ENCODE measurements around the gene TBC1D2B. TPM values are rescaled to one million over a fixed set of nuclear protein-coding genes. Genes with fewer than 3 reads are reported as not detected.
"Not testable (repeated sequence)": the region's sequence is repeated elsewhere in the genome, so short reads cannot be mapped to it uniquely, and the experiment has no call there.

The TBC1D2B gene
- total RNA-seq, 3 donors from 2014 or later: 54.8 to 65.6 (median 57.0) TPM

DNA sequence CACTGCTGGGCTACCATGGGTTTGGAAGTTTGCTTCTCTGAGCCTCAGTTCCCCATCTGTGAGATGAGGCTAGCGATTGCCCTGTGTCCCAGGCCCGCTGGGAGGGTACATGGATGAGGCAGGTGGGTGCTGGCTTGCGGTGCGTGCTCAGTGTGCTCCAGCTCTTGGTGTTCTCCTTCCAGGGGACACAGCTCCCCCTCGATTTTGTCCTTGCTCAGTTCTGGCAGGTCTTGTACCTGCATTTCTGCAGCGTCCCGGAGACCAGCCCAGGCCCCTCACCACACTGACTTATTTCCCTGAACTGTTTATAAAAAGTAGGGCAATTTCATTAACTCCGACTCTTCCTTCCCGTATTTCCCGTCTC lies 95.4 kb downstream of the TBC1D2B start:
- Histone ChIP-seq H3K4me1 (ENCODE audit: low read depth) (no peaks in the 10 kb centered on the region), H3K36me3 (ENCODE audit: low read depth) (no peaks in the 10 kb centered on the region), H3K9me3 (no peaks in the 10 kb centered on the region), H3K4me3 (no peak overlapping the region)
- DNase-seq (peak in 1 of 3 donors; percentile 6), ATAC-seq (no peak)
- intact Hi-C loops (cut with DNase I, micrococcal nuclease): no loop called here
- TF ChIP-seq, protein P1, sequence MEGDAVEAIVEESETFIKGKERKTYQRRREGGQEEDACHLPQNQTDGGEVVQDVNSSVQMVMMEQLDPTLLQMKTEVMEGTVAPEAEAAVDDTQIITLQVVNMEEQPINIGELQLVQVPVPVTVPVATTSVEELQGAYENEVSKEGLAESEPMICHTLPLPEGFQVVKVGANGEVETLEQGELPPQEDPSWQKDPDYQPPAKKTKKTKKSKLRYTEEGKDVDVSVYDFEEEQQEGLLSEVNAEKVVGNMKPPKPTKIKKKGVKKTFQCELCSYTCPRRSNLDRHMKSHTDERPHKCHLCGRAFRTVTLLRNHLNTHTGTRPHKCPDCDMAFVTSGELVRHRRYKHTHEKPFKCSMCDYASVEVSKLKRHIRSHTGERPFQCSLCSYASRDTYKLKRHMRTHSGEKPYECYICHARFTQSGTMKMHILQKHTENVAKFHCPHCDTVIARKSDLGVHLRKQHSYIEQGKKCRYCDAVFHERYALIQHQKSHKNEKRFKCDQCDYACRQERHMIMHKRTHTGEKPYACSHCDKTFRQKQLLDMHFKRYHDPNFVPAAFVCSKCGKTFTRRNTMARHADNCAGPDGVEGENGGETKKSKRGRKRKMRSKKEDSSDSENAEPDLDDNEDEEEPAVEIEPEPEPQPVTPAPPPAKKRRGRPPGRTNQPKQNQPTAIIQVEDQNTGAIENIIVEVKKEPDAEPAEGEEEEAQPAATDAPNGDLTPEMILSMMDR (IDR thresholded peaks at IDR 0.05): no peak

DNA sequence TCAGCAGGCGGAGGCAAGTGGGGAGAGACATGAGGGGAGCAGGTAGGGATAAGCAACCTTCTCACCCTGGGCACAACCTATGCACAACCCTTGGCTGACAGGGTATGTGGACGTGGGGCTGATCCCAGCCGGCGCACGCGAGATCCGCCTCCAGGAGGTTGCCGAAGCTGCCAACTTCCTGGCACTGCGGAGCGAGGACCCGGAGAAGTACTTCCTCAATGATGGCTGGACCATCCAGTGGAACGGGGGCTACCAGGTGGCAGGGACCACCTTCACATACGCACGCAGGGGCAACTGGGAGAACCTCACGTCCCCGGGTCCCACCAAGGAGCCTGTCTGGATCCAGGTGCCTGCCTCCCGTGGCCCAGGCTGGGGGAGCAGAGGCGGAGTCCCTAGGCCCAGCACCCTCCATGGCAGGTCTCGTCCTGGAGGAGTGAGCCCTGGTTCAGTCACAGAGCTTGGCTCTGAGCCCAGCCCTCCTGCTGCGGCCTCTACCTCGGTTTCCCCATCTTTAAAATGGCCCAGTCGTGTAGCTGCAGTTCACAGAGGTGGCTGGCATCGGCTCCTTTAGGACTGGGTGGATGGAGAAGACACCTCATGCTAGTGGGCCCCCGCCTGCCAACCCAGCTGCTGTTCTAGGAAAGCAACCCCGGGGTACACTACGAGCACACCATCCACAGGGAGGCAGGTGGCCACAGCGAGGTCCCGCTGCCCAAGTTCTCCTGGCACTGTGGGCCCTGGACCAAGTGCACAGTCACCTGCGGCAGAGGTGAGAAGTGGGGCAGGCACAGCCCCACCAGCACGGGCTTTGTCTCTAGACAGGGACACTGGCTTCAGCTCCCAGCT lies 96.0 kb downstream of the TBC1D2B start:
- intact Hi-C loops (cut with DNase I, micrococcal nuclease): no loop called here
- DNase-seq (peak in 1 of 3 donors; percentile 17), ATAC-seq (no peak)
- no peak overlapping the region for H3K4me3 ChIP-seq
- TF ChIP-seq, protein P1 (IDR thresholded peaks at IDR 0.05): no peak
- no peaks in the 10 kb centered on the region for H3K4me1 ChIP-seq (ENCODE audit: low read depth)
- H3K9me3 ChIP-seq: no peaks in the 10 kb centered on the region
- H3K36me3 ChIP-seq (ENCODE audit: low read depth): no peaks in the 10 kb centered on the region

DNA sequence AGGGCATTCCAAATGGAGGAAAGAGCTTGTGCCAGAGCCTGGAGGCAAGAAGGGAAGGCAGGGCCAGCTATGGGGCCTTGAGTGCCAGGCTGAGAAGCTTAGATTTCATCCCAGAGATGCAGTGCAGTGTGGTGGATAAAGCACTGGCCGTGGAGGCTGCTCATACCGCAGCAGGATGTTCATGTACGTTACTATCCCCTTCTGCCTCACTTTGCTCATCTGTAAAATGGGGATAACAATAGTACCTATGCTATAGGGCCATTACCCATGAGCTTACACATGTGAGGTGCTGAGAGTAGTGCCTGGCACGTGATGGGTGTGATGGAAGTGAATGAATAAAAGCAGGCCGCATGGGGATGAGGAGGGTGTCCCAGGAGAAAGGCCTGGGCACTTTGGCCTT lies 96.8 kb downstream of the TBC1D2B start:
- H3K4me1 ChIP-seq (ENCODE audit: low read depth); H3K9me3 ChIP-seq; H3K36me3 ChIP-seq (ENCODE audit: low read depth); ATAC-seq; DNase-seq; intact Hi-C loops (cut with DNase I, micrococcal nuclease); H3K4me3 ChIP-seq: not testable (repeated sequence)

DNA sequence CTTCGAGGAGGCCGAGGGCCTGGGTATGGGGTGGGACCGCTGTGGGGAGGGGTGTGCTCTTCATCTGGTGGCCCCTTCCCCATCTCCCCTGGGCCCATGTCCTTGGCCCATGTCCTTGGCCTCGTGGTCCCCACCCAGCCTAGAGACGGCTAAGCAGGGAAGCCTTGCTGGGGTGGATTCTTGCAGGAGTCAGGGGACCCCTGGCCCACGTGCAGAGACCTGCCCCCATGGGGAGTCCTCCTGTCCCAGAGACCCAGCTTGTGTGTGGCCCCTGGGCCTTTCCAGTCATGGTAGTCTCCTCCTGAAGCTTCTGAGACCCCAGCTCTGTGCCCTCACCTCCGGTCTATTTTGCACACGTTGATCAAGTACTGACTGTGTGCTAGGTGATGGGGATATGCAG lies 97.4 kb downstream of the TBC1D2B start:
- no peaks in the 10 kb centered on the region for H3K4me1 ChIP-seq (ENCODE audit: low read depth)
- no peaks in the 10 kb centered on the region for H3K9me3 ChIP-seq
- DNase-seq (peak in 1 of 3 donors; percentile 19), ATAC-seq (no peak)
- intact Hi-C loops (cut with DNase I, micrococcal nuclease): no loop called here
- no peak overlapping the region for H3K4me3 ChIP-seq
- TF ChIP-seq, protein P1 (IDR thresholded peaks at IDR 0.05): no peak
- H3K36me3 ChIP-seq (ENCODE audit: low read depth): no peaks in the 10 kb centered on the region

DNA sequence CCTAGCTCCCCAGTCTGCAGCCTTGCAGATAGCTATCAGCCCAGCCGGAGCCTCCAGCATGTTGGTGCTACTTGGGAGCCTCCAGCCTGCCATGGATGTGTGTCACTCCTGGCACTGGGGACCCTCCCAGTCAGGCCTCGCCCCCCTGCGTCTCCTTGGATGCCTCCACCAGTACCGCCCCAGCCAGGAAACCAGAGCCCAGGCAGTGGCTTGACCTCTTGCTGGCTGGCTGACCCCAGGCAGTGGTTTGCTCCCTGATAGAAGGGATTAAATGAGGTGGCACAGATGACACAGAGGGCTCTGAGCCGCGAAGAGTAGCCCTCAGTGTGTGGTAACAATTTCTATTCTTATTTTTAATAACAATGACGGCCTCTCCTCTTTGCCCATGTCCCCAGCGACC lies 98.4 kb downstream of the TBC1D2B start:
- peak in 1 of 3 donors; percentile 10 for DNase-seq
- intact Hi-C loops (cut with DNase I, micrococcal nuclease): not testable (repeated sequence)

DNA sequence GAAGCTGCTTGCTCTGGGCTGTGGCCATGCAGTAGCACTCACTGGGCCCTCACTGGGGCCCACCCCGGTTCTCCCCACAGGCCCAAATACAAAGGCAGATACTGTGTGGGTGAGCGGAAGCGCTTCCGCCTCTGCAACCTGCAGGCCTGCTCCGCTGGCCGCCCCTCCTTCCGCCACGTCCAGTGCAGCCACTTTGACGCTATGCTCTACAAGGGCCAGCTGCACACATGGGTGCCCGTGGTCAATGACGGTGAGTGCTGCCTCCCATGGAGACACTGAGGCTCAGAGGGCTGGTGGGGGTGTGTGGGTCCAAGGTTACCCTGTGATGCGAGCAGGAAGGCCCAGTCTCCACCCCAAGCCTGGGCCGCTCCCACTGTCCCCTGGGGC lies 98.8 kb downstream of the TBC1D2B start:
- H3K9me3 ChIP-seq; DNase-seq; H3K4me3 ChIP-seq; intact Hi-C loops (cut with DNase I, micrococcal nuclease); H3K36me3 ChIP-seq (ENCODE audit: low read depth); H3K4me1 ChIP-seq (ENCODE audit: low read depth); ATAC-seq: not testable (repeated sequence)

More for the DNA sequence above, 98.4 kb downstream of the TBC1D2B start:
- not testable (repeated sequence) for ATAC-seq; H3K36me3 ChIP-seq (ENCODE audit: low read depth); H3K4me3 ChIP-seq; H3K9me3 ChIP-seq; H3K4me1 ChIP-seq (ENCODE audit: low read depth)

DNA sequence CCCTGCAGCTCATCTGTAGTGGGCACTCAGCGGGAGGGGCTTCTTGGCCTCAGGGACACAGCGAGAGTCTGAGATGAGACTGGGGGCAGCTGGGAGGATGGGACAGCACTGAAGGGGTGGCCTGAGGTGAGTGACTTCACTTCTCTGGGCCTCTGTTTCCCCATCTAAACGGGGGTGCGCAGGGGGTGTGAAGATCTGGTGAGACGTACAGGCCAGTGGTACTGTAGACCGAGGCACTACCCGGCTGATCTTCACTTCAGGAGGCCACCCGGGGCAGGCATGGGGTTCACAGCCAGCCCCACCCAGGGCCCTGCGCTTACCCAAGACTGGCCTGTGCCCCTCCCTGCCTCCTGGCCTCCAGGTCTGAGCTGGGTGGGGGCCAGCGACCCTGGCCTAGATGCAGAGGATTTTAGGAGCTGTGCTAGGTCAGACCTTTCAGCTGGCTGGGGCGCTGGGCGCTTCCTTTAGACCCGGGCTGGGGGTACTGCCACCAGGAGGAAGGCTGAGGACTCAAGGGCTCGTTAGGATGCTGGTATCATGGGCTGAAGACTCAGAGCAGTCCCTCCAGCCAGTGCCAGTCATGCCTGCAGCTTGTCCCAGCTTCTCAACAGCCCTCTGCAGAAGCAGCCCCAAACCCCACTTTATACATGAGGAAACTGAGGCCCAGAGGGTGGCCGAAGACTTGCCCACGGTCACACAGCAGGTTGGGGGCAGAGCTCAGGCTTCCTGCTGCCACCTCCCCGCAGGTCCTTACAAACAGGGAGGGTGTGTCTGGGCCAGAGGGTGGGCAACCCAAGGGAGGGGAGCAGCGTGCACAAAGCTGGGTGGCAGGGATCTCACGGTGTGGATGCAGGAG lies 99.4 kb downstream of the TBC1D2B start:
- ATAC-seq; H3K4me3 ChIP-seq; H3K4me1 ChIP-seq (ENCODE audit: low read depth); DNase-seq; H3K36me3 ChIP-seq (ENCODE audit: low read depth); H3K9me3 ChIP-seq; intact Hi-C loops (cut with DNase I, micrococcal nuclease): not testable (repeated sequence)

DNA sequence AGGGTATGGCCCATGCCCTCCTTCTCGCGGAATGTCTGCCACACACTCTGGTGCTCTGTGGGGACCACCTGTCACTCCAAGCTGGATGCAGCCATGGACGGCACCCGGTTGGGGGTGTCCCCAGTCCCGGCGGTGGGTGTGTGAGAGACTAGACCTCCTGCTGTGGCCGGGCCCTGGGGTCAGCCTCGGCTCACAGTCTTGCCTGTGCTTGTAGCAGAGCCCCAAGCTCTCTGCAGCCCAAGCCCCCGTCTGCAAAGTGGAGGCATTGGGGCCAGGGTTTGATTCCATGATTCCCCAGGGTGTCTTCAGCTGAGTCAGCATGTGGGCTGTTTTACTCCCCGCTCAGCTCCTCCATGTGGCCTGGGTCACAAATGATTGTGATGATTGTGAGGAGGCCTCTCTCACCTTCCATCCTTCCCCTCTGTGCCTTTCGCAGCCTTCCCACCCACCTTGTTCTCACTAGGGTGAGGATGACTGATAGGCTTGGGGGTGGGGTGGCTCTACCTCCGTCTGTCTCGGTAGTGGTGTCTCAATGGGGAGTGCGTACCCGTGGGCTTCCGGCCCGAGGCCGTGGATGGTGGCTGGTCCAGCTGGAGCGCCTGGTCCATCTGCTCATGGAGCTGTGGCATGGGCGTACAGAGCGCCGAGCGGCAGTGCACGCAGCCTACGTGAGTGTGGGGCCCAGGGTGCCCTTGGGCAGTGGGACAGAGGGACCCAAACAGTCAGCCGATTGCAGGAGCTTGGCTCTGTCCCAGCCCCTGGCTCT lies 100.6 kb downstream of the TBC1D2B start:
- H3K4me3 ChIP-seq; H3K9me3 ChIP-seq; DNase-seq; ATAC-seq; H3K36me3 ChIP-seq (ENCODE audit: low read depth); intact Hi-C loops (cut with DNase I, micrococcal nuclease); H3K4me1 ChIP-seq (ENCODE audit: low read depth): not testable (repeated sequence)

DNA sequence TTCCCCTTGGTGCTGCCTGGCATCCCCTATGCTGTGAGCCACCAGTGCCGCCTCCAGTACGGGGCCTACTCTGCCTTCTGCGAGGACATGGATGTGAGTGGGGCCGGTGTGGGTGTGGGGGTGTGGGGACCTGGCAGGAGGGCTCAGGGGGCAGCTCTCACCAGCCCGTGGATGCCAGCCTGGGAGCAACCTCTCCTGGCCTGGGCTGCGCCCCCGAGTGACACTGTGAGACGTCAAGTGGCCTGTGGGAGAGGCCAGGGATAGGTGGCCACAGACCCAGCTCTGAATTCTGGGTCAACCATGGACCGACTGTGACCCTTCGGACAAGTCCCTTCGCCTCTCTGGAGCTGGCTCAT lies 101.4 kb downstream of the TBC1D2B start:
- ATAC-seq; H3K4me1 ChIP-seq (ENCODE audit: low read depth); intact Hi-C loops (cut with DNase I, micrococcal nuclease); DNase-seq; H3K9me3 ChIP-seq; H3K4me3 ChIP-seq; H3K36me3 ChIP-seq (ENCODE audit: low read depth): not testable (repeated sequence)

All from mucosa of descending colon (tissue), 3 donors.